ENCODE measurements around the gene ATG9B. TPM values are rescaled to one million over a fixed set of nuclear protein-coding genes. Genes with fewer than 3 reads are reported as not detected.

Gene ATG9B
- total RNA-seq, 1 experiment from 2014 or later, result 1.3 TPM

DNA sequence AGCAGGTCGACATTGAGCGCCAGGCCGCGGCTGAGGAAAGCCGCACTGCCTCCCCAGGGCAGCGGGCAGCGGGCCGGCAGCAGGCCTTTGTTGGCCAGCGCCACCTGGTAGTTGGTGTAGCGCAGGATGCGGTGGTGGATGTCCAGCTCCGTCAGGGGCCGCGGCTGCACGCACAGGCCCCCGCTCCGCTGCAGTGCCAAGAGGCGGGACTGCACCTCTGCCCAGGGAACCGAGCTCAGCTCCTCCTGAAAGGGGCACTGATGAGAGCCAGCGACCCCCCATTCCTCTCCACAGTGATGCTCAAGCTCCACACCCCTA is 5.2 kb downstream of the ATG9B start:
- no peak overlapping the region for H3K9ac ChIP-seq (ENCODE audit: low read length)
- no peaks in the 10 kb centered on the region for H3K79me2 ChIP-seq (ENCODE audit: low read length)
- ChIA-PET POLR2A (ENCODE audit: unreplicated experiment) (interaction anchor here (0.8 kb wide), 1 partner anchor 9 kb away, joined by 3 read pairs; the partner anchor contains the start of gene ABCB8), CTCF (interaction anchor here (1.2 to 1.5 kb wide), 2 partner anchors 56 to 121 kb away, joined by 4 to 9 read pairs; no protein-coding TSS in a partner anchor)
- peaks cover 12% of the 10 kb centered on the region; the same call in 1 of the 2 replicates for H3K4me1 ChIP-seq (ENCODE audit: insufficient read depth, low read length)
- H2AFZ ChIP-seq (ENCODE audit: low read length), result no peak overlapping the region
- no peak overlapping the region for H3K4me2 ChIP-seq (ENCODE audit: low read length)
- no peak overlapping the region for H3K4me3 ChIP-seq (ENCODE audit: low read length)
- H3K36me3 ChIP-seq (ENCODE audit: low read depth, low read length), result no peaks in the 10 kb centered on the region
- no peak for ATAC-seq
- H3K27ac ChIP-seq (ENCODE audit: low read length), result no peak overlapping the region
- no TSS peak for BruUV-seq (replicated peaks)
- H4K20me1 ChIP-seq (ENCODE audit: low read length), result no peaks in the 10 kb centered on the region
- no peak for DNase-seq
- no peaks in the 10 kb centered on the region for H3K27me3 ChIP-seq (ENCODE audit: low read length)
- no peaks in the 10 kb centered on the region for H3F3A ChIP-seq (ENCODE audit: low read length, unreplicated experiment)
- no peaks in the 10 kb centered on the region for H3K9me3 ChIP-seq (ENCODE audit: low read length)
- no peaks in the 10 kb centered on the region for H3K9me2 ChIP-seq (replicated peaks; ENCODE audit: low read length)
- intact Hi-C loops (cut with micrococcal nuclease), result loop anchor here (2.0 kb wide), 2 partner anchors 56 to 120 kb away; no protein-coding TSS in a partner anchor
- TF ChIP-seq, protein P1, sequence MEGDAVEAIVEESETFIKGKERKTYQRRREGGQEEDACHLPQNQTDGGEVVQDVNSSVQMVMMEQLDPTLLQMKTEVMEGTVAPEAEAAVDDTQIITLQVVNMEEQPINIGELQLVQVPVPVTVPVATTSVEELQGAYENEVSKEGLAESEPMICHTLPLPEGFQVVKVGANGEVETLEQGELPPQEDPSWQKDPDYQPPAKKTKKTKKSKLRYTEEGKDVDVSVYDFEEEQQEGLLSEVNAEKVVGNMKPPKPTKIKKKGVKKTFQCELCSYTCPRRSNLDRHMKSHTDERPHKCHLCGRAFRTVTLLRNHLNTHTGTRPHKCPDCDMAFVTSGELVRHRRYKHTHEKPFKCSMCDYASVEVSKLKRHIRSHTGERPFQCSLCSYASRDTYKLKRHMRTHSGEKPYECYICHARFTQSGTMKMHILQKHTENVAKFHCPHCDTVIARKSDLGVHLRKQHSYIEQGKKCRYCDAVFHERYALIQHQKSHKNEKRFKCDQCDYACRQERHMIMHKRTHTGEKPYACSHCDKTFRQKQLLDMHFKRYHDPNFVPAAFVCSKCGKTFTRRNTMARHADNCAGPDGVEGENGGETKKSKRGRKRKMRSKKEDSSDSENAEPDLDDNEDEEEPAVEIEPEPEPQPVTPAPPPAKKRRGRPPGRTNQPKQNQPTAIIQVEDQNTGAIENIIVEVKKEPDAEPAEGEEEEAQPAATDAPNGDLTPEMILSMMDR (conservative IDR thresholded peaks at IDR 0.05; ENCODE audit: low read depth, low read length), result no peak
- TF ChIP-seq EZH2 (IDR thresholded peaks at IDR 0.05; ENCODE audit: low read length, unreplicated experiment) (no peak), EZH2phosphoT487 (IDR thresholded peaks at IDR 0.05; ENCODE audit: borderline replicate concordance, low read length) (no peak)

DNA sequence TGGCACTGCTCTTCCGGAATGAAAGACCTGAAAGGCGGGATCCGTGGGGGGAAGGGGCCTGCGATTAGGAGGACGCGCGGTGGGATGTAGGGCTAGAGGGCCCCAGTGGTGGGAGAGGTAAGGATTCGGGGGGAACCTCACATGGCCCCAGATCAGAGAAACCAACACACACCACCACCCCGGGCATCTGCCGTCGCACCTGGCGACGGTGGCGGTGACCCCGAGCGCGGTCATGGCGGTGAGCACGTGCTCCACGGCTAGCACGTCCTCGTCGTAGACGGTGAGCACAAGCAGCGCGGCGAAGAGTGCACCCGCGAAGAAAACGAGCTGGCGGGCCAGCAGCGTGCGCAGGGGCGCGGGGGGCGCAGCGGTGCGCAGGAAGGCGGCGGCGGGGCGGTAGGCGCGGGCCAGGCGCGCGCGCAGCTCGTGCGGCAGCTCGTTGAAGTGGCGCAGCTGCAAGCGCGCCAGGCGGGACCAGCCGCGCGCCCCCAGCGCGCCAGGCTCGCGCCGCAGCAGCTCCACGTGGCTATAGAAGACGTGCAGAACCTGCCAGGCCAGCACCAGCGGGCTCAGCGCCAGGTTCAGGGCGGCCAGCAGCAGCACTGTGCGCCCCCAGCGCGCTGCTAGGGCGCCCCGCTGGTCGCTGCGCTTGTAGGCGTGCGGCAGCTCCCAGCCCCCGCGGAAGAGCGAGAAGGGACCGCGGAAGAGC is 5.7 kb downstream of the ATG9B start:
- POLR2A ChIA-PET (ENCODE audit: unreplicated experiment), result interaction anchor here (0.8 kb wide), 1 partner anchor 10 kb away, joined by 3 read pairs; the partner anchor contains the start of gene ABCB8
- no peak for DNase-seq

More for the DNA sequence above, 5.7 kb downstream of the ATG9B start:
- CTCF ChIA-PET, result interaction anchor here (0.6 to 1.5 kb wide), 6 partner anchors 11 to 120 kb away, joined by 3 to 9 read pairs (median 4); no protein-coding TSS in a partner anchor
- peak overlapping the region; percentile 79 for H3K4me2 ChIP-seq (ENCODE audit: low read length)
- BruUV-seq (replicated peaks), result no TSS peak
- TF ChIP-seq EZH2 (IDR thresholded peaks at IDR 0.05; ENCODE audit: low read length, unreplicated experiment) (no peak), EZH2phosphoT487 (IDR thresholded peaks at IDR 0.05; ENCODE audit: borderline replicate concordance, low read length) (no peak)
- TF ChIP-seq, protein P1 (conservative IDR thresholded peaks at IDR 0.05; ENCODE audit: low read depth, low read length), result no peak
- H3K9ac ChIP-seq (ENCODE audit: low read length), result no peak overlapping the region
- H4K20me1 ChIP-seq (ENCODE audit: low read length), result no peaks in the 10 kb centered on the region
- intact Hi-C loops (cut with micrococcal nuclease), result loop anchor here (2.0 kb wide), 2 partner anchors 56 to 120 kb away; no protein-coding TSS in a partner anchor
- H3K27me3 ChIP-seq (ENCODE audit: low read length), result no peaks in the 10 kb centered on the region
- H3K4me1 ChIP-seq (ENCODE audit: insufficient read depth, low read length), result peaks cover 10% of the 10 kb centered on the region; the same call in 1 of the 2 replicates
- H3F3A ChIP-seq (ENCODE audit: low read length, unreplicated experiment), result no peaks in the 10 kb centered on the region
- no peak for ATAC-seq
- H3K9me2 ChIP-seq (replicated peaks; ENCODE audit: low read length), result no peaks in the 10 kb centered on the region
- H3K79me2 ChIP-seq (ENCODE audit: low read length), result no peaks in the 10 kb centered on the region
- H3K9me3 ChIP-seq (ENCODE audit: low read length), result no peaks in the 10 kb centered on the region
- peak overlapping the region; percentile 49; the same call in 1 of the 2 replicates for H3K4me3 ChIP-seq (ENCODE audit: low read length)
- no peak overlapping the region for H3K27ac ChIP-seq (ENCODE audit: low read length)
- peak overlapping the region; percentile 61 for H2AFZ ChIP-seq (ENCODE audit: low read length)
- H3K36me3 ChIP-seq (ENCODE audit: low read depth, low read length), result no peaks in the 10 kb centered on the region
